NB4 (cell line): Measurements from ENCODE around the gene TPRG1L.
A peak's percentile ranks its signal among the peaks of the same experiment; 100 is the strongest.

Source experiments
- DNase-seq: peaks from one replicate; pipeline ENCODE4 v3.0.0; 2010; ENCODE audit warnings: low read depth
- H3K4me3 ChIP-seq: one replicate; pipeline ENCODE4 v1.5.1; 2011; ENCODE audit warnings: mild to moderate bottlenecking, low read depth, low read length, moderate library complexity
- CTCF ChIP-seq: IDR thresholded peaks from one replicate; pipeline ENCODE4 v1.5.1; 2012; ENCODE audit warnings: low read depth, low read length
- MAX ChIP-seq: IDR thresholded peaks from 2 replicates; pipeline ENCODE4 v1.6.1; 2011; ENCODE audit warnings: low read depth, low read length
- MYC ChIP-seq: IDR thresholded peaks from 2 replicates; pipeline ENCODE4 v1.6.1; 2011; ENCODE audit warnings: low read depth, low read length
- POLR2A ChIP-seq: IDR thresholded peaks from 2 replicates; pipeline ENCODE4 v1.6.1; 2011; ENCODE audit warnings: mild to moderate bottlenecking; ENCODE audit not compliant: insufficient read length; ENCODE audit errors: extremely low read depth

Gene TPRG1L

GRCh38 chr1:3597599-3597964, 27.2 kb upstream of the TPRG1L start:
- H3K4me3 ChIP-seq = no peak overlapping the region
- peak; percentile 16 for TF ChIP-seq POLR2A
- peak; percentile 70; the same call in 1 of the 2 replicates for TF ChIP-seq MAX
- TF ChIP-seq CTCF = no peak
- peak; percentile 51; the same call in 1 of the 2 replicates for TF ChIP-seq MYC
- peak; percentile 65 for DNase-seq

- peak; percentile 27 for TF ChIP-seq MYC
- TF ChIP-seq MAX = peak; percentile 88
- no peak for TF ChIP-seq CTCF
- no peak for TF ChIP-seq POLR2A
- no peak overlapping the region for H3K4me3 ChIP-seq
- no peak for DNase-seq
These were observed 26.7 kb upstream of the TPRG1L start for GRCh38 chr1:3598051-3598491.

GRCh38 chr1:3598522-3599285, 26.1 kb upstream of the TPRG1L start:
- no peak for DNase-seq
- no peak for TF ChIP-seq POLR2A
- no peak for TF ChIP-seq MAX
- no peak for TF ChIP-seq MYC
- no peak for TF ChIP-seq CTCF
- no peak overlapping the region for H3K4me3 ChIP-seq

GRCh38 chr1:3599286-3599811, 25.5 kb upstream of the TPRG1L start:
- no peak overlapping the region for H3K4me3 ChIP-seq
- TF ChIP-seq POLR2A = no peak
- no peak for TF ChIP-seq CTCF
- TF ChIP-seq MAX = no peak
- no peak for TF ChIP-seq MYC
- DNase-seq = no peak

GRCh38 chr1:3599816-3600215, 25.0 kb upstream of the TPRG1L start:
- no peak for TF ChIP-seq POLR2A
- TF ChIP-seq MYC = no peak
- no peak for TF ChIP-seq MAX
- no peak for TF ChIP-seq CTCF

More at GRCh38 chr1:3599816-3600215, 25.0 kb upstream of the TPRG1L start:
- peak; percentile 41 for DNase-seq
- no peak overlapping the region for H3K4me3 ChIP-seq
